GM18520 (cell line): Measurements from ENCODE around the gene TRPT1.
A peak's percentile ranks its signal among the peaks of the same experiment; 100 is the strongest.

Source experiments
- ATAC-seq: cut with Tn5 transposase; IDR thresholded peaks from one replicate; pipeline ENCODE4 v1.9.1; 2021; ENCODE audit not compliant: unreplicated experiment

Gene TRPT1

DNA sequence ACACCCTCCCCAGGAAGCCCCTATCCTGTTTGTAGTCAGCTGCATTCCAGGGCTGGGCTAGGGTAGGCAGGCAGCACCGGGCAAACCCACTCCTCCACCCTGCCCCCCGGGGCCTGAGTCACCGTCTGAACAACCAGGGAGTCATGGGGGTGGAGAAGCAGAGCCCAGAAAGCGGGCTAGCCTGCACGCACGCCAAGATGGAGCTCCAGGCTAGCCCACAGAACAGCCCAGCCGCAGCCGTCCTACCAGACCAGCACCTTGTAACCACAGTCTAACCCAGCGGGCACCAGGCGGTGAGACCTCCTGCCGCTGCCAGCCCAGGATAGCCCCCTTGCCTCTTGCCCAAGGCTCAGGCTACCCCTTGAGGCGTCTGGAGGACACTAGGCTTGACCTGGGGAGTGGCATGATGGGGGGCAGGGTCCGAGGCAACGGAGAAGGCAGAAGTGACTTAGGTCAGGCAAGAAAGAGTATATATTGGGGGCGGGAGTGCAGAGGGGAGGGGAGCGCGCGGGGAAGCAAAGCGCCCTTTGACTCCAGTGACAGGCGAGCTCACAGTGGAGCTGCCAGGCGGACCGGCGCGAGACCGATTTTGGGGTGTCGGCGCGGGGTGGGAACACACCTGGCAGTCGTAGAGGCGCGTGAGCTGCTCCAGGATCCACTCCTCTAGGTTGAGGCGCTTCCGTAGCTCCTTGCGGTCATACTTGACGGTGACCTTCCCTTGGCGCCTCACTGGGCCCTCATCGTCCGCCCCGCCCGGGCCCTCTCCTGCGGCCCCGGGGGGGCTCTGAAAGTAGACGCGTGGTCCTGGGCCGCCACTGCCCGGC is 20.0 kb upstream of the TRPT1 start:
- no peak for ATAC-seq

DNA sequence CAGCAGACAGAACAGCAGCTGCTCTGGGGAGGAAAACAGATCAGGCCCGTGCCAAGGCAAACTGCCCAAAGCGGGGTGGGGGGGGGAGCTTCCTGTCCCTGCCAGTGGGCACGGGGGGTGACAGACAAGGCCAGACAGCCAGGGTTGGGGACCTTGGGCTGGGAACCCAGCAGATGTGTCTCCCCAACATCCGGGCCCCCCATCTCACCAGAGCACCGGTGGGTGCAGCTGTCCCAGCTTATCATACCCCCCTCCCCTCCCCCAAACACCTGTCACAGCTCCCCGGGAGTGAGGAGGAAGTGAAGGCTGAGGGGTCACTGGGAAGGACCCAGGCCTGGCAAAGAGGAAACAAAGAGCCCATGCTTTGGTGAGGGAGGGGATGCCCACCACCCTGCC is 19.4 kb upstream of the TRPT1 start:
- ATAC-seq, result no peak

DNA sequence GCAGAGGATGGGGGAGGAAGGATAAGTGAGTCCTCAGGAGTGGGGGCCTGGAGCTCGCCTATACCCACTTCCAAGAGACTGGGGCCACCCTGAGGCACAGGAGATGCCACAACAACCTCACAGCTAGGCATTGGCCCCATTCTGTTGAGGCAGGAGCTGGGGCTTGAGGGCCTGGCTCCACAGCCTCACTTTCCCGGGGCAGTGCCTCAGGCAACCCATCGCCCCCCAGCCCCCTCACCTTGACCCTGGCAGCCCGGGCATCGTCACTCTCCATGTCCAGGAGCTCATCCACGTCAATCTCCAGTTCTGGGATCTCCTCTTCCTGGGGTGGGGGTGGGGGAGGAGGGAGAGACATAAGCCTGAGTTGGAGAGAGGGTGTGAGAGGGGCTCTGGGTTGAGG is 19.0 kb upstream of the TRPT1 start:
- no peak for ATAC-seq

DNA sequence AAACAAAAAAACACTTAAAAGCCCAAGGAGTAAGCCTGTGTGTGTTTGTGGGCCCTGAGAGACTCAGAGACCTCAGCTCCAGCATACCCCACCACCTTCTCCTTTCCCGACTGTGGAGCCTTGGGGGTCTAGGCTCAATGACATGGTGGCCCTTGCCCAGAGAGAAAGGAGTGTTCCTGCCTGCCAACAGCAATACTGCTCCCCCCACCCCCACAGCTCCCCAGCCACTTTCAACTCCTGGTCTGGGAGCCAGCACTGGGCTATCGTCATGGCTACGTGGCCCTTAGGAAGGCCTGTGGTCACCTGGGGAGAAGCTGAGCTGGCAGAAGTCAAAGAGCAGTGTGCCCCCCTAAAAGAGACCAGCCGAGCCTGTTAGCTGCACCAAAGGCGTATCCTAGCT is 18.1 kb upstream of the TRPT1 start:
- ATAC-seq, result no peak

DNA sequence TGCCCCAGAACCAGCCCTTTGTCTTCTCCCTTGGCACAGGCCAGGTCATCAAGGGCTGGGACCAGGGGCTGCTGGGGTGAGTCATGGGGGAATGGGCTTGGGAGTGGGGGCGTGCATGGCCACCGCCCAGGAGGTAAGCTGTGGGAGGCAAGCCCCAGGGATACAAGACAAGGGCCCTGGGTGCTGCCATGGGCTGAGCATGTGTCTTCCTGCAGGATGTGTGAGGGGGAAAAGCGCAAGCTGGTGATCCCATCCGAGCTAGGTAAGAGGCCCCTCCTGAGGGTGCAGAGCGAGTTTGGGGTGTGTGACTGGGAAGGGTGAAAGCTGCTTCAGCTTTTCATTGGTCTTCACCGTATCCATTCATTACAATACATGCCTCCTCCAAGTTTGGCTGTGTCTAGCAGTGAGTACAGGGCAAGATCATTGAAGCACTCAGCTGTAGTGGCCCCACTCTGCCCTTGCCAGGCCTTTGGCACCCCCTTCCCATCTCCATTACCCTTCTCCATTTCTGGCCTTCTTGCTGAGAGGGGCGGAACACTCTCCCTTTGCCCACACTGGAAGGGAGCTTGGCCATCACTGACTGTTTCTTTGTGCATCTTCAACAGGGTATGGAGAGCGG is 17.4 kb upstream of the TRPT1 start:
- no peak for ATAC-seq

DNA sequence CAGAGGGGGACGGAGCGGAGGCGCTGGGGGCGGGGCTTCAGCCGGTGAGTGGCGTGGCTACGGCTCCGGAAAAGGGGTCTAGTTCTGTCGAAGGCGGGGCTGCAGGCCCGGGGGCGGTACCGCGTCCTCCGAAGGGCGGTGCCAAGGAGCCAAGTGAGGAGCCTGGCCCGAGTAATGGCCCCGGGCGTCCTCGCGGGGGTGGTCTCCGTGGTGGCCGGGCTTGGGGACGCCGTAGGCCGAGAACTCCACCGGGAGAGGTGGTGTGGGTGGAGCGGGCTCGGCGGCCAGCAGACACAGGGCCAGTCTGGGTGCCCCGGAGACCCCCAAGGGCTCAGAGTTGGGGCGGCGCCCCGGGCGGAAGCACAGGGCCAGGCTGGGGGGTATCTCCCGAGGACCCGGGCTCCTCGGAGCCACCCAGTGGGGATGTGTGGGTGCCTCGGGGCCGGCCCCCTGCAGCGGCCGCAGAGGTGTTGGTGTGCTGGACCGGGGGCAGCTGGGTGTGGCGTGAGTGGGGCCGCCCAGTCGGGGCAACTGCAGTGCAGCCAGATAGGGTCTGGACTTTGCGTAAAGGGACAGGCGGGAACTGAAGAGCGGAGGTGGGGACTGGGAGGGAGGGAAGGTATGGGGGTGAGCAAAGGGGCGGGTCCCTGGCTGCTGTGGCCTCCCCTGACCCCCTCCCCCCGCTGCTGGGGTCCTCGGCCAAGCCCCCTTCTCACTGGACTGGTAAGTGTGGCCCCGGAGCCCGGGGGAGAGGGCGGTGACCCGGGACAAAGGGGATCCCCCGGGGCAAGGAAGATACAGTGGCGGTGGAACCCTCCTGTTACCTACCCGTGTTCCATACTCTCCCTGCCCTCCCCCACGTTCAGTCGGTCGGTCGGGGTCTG is 15.7 kb upstream of the TRPT1 start:
- peak; percentile 5 for ATAC-seq

DNA sequence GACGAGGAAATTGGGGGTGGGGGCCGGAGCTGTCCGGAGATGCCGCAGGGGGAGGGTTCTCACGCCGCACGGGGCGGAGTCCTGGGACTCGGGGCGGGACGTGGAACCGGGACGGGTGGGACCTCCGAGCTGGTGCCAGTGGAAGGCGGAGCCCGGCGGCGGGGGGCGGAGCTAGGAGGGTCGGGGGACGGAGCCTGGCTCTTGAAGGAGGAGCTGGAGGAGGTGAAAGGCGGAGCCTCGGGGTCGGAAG is 15.2 kb upstream of the TRPT1 start:
- ATAC-seq, result peak; percentile 48

DNA sequence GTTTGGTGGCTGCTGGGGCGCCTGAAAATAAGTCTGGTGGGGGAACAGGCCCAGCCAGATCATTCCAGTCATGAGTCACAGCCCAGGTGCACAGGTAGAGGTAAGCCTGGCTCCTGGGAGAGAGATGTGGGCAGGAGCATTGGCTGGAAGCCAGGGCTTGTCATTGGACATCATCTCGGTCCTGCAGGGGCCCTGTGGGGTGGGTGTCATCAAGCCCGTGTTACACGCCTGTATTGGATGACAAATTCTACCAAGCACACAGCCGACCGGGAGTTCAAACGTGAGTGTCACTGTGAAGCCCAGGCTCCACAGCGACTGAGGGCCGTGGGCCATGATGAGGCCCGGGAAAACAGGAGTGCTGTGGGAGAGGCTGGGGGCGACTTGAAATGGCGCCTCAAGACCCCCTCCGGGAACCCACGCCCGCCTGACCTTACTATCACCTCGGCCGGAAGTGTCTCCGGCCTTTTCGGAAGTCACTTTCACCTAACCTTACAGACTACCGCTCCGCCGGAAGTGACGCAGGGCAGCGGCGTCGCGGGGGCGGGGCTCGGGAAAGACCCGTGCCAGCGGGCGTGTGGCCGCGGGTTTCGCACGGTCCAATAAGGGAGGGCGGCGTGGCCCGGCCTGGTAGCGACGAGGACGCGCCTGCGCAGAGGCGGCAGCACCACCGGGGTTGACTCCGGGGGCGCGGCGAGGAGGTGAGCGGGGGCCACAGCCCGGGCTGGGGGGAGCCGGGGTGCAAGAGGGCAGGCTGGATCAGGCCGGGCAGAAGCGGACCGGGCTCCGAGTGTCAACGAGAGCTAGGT is 14.7 kb upstream of the TRPT1 start, which contains the start of gene FKBP2:
Gene FKBP2 (plus strand): TSS at position 661 of the 806 bp plus-strand sequence. CDS start 1,293 bp downstream, outside the sequence.
- peak; percentile 55 for ATAC-seq

DNA sequence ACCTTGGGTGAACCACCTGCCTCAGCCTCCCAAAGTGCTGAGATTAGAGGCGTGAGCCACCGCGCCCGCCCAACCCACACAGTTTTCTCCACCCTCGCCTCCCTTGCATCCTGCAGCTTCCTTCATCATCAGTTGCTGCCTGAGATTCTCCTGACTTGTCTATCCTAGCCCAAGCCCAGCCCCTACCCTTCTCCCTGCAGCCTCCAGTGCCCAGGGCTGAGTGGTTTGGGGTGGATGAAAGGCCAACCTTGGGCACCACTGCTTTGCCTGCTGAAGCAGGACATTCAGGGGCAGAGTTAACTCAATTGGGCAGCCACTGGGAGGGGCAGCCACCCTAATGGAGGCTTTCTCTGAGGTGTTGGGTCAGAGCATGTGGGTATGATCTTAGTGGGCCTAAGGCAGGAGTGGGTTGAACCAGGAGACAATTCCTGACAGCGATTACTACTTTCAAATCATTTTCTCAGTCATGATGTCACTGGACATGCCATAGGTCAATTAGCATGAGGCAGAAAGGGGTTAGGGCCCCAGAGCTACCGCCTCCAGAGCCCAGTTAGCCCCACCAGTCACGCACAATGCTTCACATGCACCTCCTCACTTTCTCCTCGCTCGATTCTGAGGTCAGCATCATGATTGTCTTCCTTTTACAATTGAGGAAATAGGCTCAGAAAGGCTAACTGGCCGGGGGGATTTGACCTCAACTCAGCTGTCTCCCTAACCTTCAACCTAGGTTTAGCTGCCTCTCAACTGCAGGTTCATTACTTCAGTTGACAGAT is 13.9 kb upstream of the TRPT1 start:
- ATAC-seq, result no peak

DNA sequence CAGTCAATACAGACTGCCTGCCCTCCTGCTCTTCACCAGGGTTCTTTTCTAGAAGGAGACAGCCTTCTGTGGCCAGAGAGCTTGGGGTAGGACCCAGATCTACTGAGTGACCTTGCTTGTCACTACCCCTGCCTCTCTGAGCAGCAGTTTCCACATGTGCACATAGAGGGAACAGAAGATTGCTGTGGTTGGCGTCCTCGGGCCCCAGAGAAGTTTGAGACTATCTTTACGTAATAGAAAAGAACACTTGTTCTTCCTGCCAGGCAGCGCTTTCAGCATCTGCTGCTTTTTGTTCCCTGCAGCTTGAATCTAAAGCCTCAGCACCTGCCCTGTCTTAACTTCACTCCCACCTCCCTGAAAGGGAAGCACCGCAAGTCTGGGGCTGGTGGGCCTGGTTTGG is 13.0 kb upstream of the TRPT1 start:
- no peak for ATAC-seq

DNA sequence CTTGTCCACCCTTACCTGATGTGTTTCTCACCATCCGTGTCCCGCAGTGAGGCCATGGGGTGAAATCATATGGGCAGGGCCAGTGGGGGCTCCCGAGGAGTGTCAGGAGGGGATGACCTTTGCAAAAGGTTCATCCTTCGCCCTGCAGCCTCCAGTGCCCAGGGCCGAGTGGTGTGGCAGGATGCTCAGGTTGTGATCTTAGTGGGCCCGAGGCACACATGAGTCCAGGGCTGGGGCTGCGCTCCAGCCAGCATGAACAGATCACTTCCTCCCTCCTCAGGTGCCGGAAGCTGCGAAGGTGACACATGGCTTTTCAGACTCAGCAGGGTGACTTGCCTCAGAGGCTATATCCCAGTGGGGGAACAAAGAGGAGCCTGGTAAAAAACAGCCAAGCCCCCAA is 12.1 kb upstream of the TRPT1 start:
- ATAC-seq, result no peak

DNA sequence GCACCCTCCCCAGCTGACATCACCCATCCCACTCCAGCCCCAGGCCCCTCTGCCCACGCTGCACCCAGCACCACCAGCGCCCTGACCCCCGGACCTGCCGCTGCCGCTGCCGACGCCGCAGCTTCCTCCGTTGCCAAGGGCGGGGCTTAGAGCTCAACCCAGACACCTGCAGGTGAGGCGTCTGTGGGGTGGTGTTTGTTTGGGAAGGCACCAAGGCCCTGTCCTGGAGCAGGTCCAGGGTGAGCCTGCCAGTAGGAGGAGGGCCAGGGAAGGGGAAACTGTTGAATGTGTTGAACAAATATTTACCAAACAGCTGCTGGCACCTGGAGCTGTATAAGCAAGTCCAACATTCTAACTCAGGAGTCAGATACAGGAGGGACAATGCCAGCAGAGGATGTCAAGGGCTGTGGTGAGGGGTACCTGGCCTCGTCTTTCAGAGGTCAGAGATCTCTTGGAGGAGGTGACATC is 11.5 kb upstream of the TRPT1 start:
- ATAC-seq, result no peak

DNA sequence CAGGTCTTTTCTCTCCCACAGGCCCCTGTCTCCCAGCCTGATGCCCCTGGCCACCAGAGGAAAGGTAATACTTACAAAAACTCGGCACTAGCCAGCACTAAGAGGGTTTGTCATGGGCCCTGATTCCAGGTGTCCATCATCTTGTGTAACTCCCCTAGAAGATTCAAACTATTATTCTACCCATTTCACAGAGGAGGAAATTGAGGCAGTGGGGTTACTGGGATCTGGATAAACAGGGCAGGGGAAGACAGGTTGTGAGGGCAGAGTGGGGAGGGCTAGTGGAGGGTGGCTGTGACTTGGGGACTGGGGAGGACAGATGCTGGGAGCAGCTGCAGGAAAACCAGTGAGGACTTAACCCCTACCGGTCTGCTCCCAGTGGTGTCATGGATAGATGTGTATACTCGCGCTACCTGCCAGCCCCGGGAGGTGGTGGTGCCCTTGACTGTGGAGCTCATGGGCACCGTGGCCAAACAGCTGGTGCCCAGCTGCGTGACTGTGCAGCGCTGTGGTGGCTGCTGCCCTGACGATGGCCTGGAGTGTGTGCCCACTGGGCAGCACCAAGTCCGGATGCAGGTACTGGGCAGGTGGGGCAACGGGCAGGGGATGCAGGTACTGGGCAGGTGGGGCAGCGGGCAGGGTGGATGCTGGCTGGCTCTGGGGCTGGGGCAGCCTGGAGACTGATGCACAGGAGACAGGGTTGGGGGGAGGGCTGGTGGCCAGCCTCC is 9.6 kb upstream of the TRPT1 start:
- ATAC-seq, result no peak

DNA sequence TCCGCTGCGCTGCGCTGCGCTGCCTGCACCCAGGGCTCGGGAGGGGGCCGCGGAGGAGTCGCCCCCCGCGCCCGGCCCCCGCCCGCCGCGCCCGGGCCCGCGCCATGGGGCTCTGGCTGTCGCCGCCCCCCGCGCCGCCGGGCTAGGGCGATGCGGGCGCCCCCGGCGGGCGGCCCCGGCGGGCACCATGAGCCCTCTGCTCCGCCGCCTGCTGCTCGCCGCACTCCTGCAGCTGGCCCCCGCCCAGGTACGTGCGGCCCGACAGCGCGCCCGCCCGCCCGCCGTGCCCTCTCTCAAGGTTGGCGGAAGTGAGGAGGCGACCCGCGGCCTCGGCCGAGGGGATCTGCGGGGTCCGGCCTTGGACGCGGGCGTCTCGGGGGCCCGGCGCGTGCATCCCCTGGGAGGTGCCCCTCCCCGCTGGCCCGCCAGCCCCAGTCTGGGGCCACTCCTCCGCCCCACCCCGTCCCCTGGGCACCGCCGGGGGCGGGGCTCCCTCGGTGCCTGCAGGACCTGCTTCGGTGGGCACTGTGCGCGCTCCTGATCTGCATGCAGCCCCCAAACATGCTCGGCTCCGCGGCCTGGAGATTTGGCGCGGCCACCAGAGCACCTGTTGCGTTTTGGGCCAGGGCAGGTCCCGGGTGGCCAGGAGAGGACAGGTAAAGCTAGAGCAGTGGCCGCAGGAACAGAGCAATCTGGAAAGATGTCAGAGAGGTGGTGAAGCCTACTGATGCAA is 8.8 kb upstream of the TRPT1 start:
- no peak for ATAC-seq

DNA sequence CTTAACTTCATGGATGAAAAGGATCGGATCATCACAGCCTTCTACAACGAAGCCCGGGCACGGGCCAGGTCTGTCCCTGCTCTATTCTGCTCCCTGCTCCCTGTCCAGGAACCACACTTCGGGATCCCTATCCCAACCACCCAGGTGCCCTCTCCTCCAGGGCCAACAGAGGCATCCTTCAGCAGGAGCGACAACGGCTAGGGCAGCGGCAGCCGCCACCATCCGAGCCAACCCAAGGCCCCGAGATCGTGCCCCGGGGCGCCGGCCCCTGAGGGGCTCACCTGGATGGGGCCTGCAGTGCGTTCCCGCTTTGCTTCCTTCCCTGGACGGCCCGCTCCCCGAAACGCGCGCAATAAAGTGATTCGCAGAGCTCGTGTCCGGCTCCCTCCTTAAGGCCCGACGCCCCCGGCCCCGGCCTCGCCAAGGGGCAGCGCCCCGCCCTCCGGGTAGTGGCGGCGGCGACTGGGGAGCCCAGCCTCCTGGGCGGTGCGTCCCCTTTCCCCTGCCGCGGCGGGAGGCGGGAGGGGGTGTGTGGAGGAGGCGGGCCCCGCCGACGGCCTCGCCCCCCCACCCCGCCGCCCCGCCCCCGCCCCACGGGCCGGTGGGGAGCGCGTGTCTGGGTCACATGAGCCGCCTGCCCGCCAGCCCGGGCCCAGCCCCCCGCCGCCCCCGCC is 8.1 kb upstream of the TRPT1 start, which contains the start of gene VEGFB:
Gene VEGFB (plus strand): TSS at position 672 of the 674 bp plus-strand sequence. CDS start 250 bp downstream, outside the sequence.
- ATAC-seq, result no peak

DNA sequence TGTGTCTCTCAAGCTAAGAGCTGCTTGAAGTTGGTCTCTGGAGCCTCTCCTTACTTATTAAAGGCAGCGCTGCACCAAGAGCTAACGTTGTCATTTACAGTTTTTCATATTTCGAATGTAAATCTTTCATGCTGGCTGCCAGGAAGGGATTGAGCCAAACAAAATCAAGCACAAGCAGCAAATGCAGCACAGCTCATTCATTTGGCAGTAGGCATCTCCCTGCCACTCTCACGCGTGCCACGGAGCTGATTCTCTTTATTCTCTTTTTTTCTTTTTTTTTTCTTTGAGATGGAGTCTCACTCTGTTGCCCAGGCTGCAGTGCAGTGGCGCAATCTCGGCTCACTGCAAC is 7.0 kb upstream of the TRPT1 start:
- no peak for ATAC-seq

DNA sequence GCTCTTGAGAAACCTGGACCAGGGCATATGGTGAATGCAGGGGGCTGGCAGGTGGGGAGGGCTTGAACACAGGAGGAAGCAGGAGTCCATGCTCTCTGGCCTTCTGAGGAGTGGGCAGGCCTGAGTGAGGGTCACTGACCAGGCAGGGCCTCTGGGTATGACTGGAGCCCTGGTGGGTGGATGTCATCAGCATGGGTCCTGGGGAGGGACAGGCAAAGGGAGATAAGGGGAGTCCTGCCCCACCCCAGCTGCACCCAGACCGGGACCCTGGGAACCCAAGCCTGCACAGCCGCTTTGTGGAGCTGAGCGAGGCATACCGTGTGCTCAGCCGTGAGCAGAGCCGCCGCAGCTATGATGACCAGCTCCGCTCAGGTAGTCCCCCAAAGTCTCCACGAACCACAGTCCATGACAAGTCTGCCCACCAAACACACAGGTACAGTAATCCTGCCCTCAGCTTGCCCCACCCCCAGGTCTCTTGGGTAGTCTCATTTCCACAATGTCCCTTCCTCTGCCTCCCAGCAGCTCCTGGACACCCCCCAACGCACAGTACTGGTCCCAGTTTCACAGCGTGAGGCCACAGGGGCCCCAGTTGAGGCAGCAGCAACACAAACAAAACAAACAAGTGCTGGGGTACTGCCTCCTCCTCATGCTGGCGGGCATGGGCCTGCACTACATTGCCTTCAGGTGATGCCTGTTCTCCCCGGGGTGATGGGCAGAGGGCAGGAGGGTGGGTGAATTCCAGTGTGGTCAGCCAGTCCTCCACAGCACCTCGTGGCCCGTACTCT is 6.4 kb upstream of the TRPT1 start:
- no peak for ATAC-seq

DNA sequence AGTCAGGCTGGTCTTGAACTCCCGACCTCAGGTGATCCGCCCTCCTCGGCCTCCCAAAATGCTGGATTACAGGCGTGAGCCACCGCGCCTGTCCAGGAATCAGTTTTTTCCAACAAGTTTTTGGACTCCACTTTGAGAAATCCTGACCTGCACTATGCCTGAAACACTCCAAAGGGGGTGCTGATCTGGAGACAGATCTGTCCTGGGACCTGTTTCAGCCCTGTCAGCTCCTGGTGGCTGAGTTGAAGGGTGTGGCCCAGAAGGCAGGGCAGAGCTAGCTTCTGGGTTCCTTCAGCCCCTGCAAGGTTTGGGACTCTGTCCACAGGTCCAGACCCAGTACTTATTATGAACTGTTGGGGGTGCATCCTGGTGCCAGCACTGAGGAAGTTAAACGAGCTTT is 5.6 kb upstream of the TRPT1 start:
- ATAC-seq, result no peak
